ENCODE results near the gene GAL3ST3.

DNA sequence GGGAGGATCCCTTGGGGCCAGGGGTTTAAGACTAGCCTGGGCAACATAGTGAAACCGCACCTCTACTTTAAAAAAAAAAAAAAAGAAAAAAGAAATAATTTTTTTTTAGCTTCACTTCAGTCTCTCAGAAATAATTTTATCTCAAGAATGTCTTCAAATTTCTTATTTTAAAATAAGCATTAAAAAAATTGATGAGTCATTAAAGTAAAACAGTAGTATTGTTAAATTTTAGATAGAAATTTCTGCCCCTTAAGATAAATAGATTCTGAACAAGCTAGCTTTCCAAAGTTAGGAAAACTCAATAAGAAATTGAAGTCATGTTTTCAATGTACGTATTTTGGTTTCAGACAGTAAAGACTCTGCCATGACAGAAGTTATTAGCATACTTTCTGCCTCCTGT lies 13.4 kb upstream of the GAL3ST3 start:
- TF ChIP-seq, protein P1, sequence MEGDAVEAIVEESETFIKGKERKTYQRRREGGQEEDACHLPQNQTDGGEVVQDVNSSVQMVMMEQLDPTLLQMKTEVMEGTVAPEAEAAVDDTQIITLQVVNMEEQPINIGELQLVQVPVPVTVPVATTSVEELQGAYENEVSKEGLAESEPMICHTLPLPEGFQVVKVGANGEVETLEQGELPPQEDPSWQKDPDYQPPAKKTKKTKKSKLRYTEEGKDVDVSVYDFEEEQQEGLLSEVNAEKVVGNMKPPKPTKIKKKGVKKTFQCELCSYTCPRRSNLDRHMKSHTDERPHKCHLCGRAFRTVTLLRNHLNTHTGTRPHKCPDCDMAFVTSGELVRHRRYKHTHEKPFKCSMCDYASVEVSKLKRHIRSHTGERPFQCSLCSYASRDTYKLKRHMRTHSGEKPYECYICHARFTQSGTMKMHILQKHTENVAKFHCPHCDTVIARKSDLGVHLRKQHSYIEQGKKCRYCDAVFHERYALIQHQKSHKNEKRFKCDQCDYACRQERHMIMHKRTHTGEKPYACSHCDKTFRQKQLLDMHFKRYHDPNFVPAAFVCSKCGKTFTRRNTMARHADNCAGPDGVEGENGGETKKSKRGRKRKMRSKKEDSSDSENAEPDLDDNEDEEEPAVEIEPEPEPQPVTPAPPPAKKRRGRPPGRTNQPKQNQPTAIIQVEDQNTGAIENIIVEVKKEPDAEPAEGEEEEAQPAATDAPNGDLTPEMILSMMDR (conservative IDR thresholded peaks at IDR 0.05 in 1 of 2, IDR thresholded peaks at IDR 0.05 in 1 of 2; ENCODE audit: extremely low read depth in 1 of 2, insufficient read depth in 1 of 2, low read depth in 1 of 2, low read length in 2 of 2): no peak
- no peak for TF ChIP-seq EZH2 (IDR thresholded peaks at IDR 0.05; ENCODE audit: borderline replicate concordance, low read length)

Data from mammary epithelial cell (primary cell).